ENCODE data around the gene SCAF8. TPM values are rescaled to one million over a fixed set of nuclear protein-coding genes. Genes with fewer than 3 reads are reported as not detected.

Gene SCAF8
- total and polyA plus RNA-seq, 2 of the 4 experiments (the other 2 are of a cell fraction): 16.1 to 23.5 TPM

GRCh38 chr6:154731296-154732218 is 1.7 kb upstream of the SCAF8 start:
- Histone ChIP-seq H3K4me2 (ENCODE audit: low read depth, low read length) (no peak overlapping the region), H2BK5ac (ENCODE audit: low read depth, low read length, poor library complexity, severe bottlenecking) (no peak overlapping the region), H3K9me1 (ENCODE audit: insufficient read depth, low read length) (peaks cover 8% of the 10 kb centered on the region; the same call in 1 of the 2 replicates), H2BK20ac (ENCODE audit: low read depth, low read length) (no peak overlapping the region), H3K4ac (ENCODE audit: low read depth, low read length) (no peak overlapping the region), H2AK9ac (replicated peaks; ENCODE audit: low read depth, low read length, poor library complexity) (peak overlapping the region; percentile 31), H3K9ac (ENCODE audit: low read depth, low read length) (no peak overlapping the region), H3K9me3 (ENCODE audit: control insufficient read depth, insufficient read depth, low read length) (no peaks in the 10 kb centered on the region), H2BK15ac (ENCODE audit: low read depth, low read length) (no peak overlapping the region), H2BK120ac (ENCODE audit: low read depth, low read length) (no peak overlapping the region), H3K27ac (ENCODE audit: insufficient read depth, low read length) (no peak overlapping the region), H4K91ac (ENCODE audit: insufficient read depth, low read depth, low read length) (no peak overlapping the region), H3K79me1 (ENCODE audit: low read depth in 1 of 2, low read length in 2 of 2) (peaks cover 0 to 5% of the 10 kb centered on the region in 2 experiments; a peak in 2 of 4 replicates), H3K56ac (ENCODE audit: extremely low read depth, insufficient read depth, low read length) (no peak overlapping the region), H3K36me3 (ENCODE audit: control insufficient read depth, insufficient read depth, low read length) (no peaks in the 10 kb centered on the region), H4K20me1 (ENCODE audit: insufficient read depth, low read length) (peaks cover 24% of the 10 kb centered on the region), H3K4me3 (ENCODE audit: insufficient read depth, low read depth, low read length) (no peak overlapping the region), H4K8ac (ENCODE audit: low read depth in 2 of 2, low read length in 2 of 2) (peak overlapping the region; percentile 65 to 97; a peak in 3 of 4 replicates), H2AK5ac (ENCODE audit: low read depth, low read length) (peak overlapping the region; percentile 4; the same call in 1 of the 2 replicates), H2AFZ (replicated peaks; ENCODE audit: low read length, poor library complexity) (no peak overlapping the region), H3K23ac (ENCODE audit: low read depth, low read length) (peak overlapping the region; percentile 63), H3K18ac (ENCODE audit: low read depth, low read length) (no peak overlapping the region), H3K4me1 (ENCODE audit: control insufficient read depth, insufficient read depth, low read length) (peaks cover 2% of the 10 kb centered on the region), H3K14ac (replicated peaks; ENCODE audit: low read depth, low read length) (no peak overlapping the region; the same call in 1 of the 2 replicates), H4K5ac (ENCODE audit: low read depth, low read length) (no peak overlapping the region), H3K27me3 (ENCODE audit: control insufficient read depth, insufficient read depth, low read length) (no peaks in the 10 kb centered on the region)
- 96% methylated on average over 17 of the region's 24 CpGs; no CpG with 5 or more reads in 1 of the 2 experiments for WGBS, 2 experiments (ENCODE audit: extremely low coverage in 2 of 2, insufficient read length in 1 of 2)
- DNase-seq: no peak
- dilution Hi-C loops (cut with HindIII; ENCODE audit: low sequenced_read_pairs, unreplicated experiment) (no loop called here), intact Hi-C loops (cut with micrococcal nuclease) (loop anchor here (2.0 kb wide), 1 partner anchor 57 kb away; no protein-coding TSS in a partner anchor), in situ Hi-C loops (cut with MboI; ENCODE audit: low sequenced_read_pairs) (no loop called here)
- BruUV-seq (replicated peaks): no TSS peak
- CTCF ChIA-PET: no interaction called here
- POLR2A ChIA-PET (ENCODE audit: unreplicated experiment): no interaction called here
- no peak for ATAC-seq (ENCODE audit: low read depth)
- no peak for TF ChIP-seq CEBPB (IDR thresholded peaks at IDR 0.05; ENCODE audit: low read depth, low read length)
- TF ChIP-seq RFX5 (IDR thresholded peaks at IDR 0.05; ENCODE audit: low read depth, low read length): no peak
- TF ChIP-seq FOS (IDR thresholded peaks at IDR 0.05; ENCODE audit: low read depth, low read length): no peak
- no peak for TF ChIP-seq CHD1 (IDR thresholded peaks at IDR 0.05; ENCODE audit: low read depth, low read length)
